ENCODE results near the gene BLVRA.
"Not testable (repeated sequence)": the region's sequence is repeated elsewhere in the genome, so short reads cannot be mapped to it uniquely, and the experiment has no call there.

Gene BLVRA

DNA sequence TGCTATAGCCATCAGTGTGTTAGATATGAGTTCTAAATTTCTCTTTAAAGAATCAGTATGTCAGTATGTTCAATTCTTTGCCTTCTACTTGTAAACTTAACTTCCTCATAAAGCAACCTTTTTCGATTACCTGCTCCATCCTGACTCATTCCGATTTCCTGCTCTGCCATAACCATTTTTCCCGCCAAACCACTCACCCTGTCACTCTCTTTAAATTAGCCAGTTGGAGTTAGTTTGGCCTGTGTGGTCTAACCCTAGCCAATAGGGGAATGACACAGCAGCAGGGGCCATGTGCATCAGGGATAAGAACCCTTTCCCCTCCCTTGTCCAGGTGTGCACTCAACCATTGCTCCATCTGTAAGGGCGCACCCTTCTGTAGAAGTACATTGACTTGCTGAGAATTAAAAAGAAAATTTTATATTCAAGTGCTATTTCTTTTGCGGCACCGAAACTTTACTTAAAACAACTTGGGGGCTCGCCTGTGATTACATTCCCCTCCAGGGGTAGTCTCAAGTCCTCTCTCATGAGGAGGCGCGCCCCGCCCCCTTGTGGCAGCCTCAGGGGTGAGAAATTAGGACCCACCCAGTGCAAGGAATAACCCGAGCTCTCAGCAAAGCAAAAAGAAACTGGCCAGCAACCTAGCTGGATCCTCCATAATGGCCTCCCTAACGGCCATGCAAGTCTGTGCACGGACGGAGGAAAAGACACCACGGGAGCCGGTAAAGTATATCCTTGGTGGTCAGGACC, 51.9 kb downstream of the BLVRA start:
- peak in 3 of 5 experiments; percentile 17 to 33 (median 28) for DNase-seq

DNA sequence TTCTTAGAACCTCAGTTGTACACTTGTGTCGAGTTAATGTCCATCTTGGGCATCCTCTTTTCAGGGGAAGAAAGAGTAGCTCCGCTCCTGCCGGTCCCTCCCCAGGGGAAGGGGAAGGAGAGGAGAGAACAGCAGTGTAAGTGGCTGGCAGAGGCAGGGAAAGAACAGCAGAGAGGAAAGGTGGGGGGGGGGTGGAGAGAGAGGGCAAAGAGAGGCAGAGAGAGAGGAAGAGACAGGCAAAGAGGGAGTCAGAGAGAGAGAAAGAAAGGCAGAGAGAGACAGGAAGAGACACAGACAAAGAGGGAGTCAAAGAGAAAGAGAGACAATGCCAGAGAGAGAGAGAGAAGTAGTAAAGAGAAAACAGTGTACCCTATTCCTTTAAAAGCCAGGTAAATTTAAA, 56.9 kb downstream of the BLVRA start:
- no peak for DNase-seq

DNA sequence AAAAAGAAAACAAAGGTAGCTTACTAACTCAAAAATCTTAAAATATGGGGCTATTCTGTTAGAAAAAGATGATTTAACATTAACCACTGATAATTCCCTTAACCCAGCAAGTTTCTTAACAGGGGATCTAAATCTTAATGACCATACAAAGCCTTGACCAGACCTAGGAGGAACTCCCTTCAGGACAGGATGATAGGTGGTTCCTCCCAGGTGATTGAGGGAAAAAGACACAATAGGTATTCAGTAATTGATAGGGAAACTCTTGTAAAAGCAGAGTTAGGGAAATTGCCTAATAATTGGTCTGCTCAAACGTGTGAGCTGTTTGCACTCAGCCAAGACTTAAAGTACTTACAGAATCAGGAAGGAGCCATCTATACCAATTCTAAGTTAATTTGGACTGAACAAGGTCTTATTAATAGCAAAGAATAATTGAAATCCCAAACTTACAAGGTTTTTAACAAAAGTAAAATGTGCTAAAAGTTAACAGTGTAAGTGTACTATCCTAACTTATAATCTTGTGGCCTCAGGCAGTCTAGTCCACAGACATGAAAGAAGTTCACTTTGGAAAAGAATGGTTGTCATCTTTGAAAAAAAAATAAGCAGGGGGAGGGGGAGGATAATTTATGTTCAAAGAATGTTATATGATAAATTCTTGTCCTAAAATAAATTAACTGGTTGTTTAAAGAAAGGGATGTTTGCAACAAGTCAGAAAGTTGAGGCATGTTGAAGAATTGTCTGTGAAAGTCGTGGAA, 57.7 kb downstream of the BLVRA start:
- DNase-seq: not testable (repeated sequence)

DNA sequence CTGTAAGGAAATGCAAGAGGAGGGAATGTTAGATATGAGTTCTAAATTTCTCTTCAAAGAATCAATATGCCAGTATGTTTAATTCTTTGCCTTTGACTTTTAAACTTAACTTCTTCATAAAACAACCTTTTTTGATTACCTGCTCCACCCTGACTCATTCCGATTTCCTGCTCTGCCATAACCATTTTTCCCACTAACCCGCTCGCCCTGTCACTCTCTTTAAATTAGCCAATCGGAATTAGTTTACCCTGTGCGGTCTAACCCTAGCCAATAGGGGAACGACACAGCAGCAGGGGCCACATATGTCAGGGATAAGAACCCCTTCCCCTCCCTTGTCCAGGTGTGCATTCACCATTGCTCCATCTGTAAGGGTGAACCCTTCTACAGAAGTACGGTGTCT, 64.9 kb downstream of the BLVRA start:
- DNase-seq: not testable (repeated sequence)

DNA sequence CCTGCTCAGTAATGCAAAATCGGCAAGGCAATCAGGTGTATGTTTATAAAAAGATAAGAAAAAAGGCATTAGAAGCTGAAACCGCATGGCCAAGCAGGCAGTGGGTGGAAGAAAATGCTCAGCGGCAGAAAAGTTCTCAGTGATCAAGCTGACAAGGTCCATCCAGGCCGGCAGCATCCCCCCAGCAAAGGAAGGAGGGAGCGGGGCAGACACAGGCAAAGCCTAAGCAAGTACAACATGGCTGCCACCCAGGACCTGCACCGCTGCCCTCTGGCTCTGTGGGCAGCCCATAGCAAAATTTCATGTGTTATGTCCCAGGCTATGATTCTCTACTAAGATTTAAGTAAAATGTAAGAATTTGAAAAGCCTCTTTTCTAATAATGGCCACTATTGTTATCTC, 65.5 kb downstream of the BLVRA start:
- no peak for DNase-seq

DNA sequence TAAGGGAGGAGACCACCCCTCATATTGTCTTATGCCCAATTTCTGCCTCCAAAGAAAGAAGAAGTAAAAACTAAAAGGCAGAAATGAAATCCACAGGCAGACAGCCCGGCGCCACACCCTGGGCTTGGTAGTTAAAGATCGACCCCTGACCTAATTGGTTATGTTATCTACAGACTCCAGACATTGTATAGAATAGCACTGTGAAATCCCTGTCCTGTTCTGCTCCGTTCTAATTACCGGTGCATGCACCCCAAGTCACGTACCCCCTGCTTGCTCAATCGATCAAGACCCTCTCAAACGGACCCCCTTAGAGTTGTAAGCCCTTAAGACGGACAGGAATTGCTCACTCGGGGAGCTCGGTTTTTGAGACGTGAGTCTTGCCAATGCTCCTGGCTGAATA, 66.0 kb downstream of the BLVRA start:
- not testable (repeated sequence) for DNase-seq

DNA sequence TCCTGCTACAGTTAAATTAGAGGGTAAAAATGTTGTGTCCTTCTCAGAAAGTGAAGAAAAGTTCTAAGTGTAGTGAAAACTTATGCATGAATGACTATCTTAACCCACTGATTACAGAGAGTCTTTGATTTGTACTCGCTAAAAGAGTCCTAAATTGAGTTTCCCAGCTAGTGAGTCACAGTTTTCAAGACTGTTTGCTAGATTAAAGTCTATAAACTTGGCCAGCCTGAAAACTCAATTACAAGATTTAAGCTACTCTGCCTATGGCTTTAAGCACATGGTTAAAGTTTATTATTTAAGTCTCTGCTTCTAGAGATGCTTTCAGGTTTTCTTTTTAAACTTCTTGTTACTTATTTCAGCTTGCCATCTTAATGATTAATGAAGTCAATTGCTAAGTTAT, 66.5 kb downstream of the BLVRA start:
- no peak for DNase-seq

DNA sequence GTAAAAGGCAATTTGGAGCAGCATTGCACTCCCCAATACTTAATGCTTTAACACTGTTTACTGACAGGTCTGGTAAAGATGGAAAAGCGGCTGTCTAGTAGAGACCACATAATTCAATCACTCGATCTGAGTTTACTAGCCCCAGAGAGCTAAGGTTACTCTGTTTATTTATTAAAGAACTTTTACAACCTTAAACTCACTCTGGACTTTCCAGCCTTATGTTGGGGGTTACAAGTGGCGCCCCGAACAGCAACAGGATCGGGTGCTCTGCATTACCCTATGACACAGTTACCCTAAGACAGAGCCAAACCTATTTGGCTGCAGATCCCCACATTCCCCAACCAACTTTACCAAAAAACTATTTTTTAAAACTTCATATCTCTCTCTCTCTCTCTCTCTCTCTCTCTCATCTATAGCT, 66.9 kb downstream of the BLVRA start:
- DNase-seq: no peak

DNA sequence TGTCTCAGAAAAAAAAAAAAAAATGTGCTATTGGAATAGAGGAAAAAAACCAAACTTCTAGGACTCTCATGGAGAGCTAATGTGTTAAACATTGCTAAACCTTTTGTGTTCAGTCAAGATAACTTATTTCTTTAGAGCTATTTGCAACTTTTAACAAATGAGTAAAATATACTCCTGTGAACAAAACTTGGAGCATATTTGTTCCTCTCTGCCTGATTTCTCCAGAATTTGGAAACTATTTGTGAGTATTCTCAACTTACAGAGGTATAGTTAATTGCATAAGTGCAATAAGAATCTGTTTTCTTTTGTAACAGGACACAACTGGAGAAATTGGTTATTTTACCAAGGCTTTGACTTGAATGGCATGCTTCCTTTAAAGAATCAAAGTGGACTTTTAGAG, 72.4 kb downstream of the BLVRA start:
- DNase-seq: not testable (repeated sequence)

DNA sequence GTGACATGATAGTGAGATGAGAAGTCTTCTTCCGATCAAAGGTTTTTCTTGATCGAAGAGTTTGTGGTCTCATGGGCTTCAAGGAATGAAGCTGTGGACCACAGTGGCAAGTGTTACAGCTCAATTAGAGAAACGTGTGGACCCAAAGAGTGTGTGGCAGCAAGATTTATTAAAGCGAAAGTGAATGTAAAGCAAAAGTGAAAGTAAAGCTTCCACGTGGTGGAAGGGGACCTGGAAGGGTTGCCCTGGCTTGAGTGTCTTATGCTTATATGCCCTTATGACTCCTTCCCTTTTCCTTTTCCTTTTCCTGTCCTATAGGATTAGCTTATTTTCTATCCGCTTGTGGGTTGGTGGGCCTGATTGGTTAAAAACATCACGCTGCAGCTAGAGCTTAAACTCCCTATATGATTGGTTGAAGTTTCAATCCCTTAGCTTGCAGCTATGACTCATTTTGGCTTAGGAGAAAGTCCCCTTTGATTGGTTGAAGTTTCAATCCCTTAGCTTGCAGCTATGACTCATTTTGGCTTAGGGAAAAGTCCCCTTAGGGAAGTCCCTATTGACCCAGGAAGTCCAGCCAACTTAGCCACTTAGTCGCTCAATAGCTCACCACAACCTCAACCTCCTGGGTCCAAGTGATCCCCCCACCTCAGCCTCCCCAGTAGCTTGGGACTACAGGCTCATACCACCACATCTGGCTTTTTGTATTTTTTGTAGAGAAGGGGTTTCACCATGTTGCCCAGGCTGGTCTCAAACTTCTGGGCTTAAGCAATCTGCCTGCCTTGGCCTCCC, 76.2 kb downstream of the BLVRA start:
- peak in 3 of 5 experiments; percentile 13 to 83 (median 56) for DNase-seq

DNA sequence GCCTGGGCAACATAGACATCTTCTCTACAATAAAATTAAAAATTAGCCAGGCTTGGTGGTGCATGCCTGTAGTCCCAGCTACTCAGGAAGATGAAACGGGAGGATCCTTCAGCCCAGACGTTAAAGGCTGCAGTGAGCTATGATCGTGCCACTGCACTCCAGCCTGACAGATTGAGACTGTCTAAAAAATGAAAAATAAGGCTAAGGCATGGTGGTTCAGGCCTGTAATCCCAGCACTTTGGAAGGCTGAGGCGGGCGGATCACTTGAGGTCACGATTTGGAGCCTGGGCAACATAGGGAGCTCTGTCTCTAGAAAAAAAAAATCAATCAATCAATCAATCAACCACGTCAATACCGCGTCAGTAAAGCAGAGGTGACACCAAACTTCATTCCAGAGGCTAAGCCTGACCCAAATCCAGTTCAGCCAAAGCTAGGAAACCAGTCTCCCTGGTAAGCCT, 79.8 kb downstream of the BLVRA start:
- no peak for DNase-seq

DNA sequence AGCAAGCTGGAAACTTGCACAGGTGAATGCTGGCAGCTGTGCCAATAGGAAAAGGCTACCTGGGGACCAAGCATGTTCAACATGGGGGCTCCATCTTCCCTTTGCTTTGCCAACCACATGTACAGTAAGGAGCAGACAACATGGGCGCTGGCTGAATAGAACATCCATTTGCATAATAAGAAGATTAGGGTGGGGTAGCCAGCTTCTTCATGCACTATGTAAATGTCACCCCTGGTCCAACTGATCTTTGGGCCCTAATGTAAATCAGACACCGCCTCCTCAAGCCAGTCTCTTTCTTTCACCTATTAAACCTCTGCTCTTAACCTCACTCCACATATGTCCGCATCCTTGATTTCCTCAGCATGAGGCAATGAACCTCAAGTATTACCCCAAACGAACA, 84.8 kb downstream of the BLVRA start:
- DNase-seq: no peak

DNA sequence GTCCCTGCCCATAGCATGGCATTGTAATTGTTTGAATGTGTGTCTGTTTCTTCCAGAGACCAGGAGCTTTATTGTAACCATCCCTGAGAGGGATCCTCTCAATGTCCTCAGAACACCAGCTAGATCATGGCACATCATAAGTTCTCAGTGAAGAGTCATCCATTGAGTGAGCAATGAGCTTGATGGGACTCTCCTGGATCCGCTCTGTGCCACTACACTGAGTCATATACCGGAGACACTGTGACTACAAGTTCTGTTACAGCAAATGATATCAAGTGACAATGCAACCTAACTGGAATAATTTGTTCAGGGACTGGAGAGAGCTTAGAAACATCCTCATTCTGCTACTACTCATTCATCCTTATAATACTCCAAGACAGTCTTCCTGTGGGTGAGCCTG, 85.8 kb downstream of the BLVRA start:
- no peak for DNase-seq

DNA sequence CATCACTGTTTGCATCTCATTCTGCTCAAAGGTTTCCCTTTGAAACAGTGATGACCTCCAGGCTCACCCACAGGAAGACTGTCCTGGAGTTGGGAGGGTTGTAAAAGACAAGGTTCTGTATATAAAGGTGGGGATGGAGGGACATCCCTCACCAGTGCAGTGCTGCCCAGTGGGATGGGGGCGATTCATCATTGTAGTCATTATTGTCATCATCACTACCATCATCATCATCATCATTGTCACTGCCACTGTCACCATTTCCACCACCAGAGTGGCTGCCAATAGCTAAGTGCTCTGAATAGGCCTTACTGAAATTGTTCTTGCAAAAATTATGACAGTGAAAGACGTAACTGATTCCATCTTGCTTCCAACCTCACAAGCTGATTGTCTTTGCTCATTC, 86.2 kb downstream of the BLVRA start:
- DNase-seq: no peak

DNA sequence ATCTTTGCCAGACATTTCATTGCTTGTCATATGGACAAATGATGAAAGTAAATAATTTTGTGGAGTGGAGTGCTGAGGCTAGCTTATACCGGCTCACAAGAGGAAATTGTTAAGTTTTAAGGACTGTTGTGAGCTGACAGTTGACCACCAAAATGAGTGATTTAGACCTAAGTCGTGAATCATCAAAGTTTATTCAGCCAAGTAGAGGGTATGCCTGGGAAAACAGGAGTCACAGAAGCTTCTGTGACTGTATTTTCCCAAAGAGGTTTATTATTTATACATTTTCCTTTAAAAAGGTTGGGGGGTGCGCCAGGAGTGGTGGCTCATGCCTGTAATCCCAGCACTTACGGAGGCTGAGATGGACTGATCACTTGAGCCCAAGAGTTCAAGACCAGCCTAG, 89.0 kb downstream of the BLVRA start:
- DNase-seq: no peak

DNA sequence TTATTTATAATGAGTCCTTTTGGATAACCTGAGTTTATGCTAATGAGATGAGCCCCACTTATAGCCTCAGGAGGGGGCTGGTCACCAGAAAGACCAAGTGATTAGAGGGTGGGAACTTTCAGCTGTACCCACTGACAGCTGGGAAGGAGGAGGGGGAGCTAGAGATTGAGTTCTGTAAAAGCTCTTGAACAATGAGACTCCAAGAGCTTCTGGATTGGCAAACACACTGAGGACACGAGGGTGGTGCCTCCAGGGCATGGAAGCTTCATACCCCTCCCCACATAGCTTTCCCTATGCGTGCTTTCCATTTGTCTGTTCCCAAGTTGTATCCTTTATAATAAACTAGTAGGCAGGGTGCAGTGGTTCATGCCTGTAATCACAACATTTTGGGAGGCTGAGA, 90.6 kb downstream of the BLVRA start:
- no peak for DNase-seq

DNA sequence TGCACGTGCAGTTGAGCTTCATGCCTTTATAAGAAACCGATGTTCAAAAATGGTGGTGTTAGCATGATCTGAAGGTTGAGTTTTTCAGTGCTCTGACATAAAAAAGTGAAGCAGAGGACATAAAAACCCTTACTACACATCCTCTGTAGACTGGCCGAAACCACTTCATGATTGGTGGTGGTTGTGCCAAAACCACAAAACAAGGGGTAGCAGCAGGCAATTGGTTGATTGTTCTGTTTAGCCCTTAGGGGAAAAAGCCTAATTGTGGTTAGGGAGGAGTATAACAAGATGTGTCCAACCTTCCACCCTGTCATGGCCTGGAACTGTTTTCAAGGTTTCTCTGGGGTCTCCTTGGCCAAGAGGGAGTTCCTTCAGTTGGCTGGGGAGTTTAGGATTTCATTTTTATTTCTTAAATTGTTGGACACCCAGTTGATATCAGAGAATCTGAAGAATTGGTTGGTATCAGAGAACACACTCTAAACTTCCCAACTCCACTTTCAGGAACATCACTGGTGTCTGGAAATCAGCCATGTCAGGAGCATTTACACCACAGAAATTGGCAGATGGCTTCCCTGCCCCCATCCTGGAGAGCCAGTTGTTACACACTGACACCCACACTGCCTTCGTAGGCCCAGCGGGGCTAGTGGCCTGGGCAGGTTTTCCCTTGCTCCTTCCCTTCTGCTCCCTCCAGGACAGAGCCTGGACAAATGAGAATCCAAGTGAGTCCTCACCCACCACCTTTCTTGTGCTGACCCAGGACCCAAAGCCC, 92.1 kb downstream of the BLVRA start:
- no peak for DNase-seq

DNA sequence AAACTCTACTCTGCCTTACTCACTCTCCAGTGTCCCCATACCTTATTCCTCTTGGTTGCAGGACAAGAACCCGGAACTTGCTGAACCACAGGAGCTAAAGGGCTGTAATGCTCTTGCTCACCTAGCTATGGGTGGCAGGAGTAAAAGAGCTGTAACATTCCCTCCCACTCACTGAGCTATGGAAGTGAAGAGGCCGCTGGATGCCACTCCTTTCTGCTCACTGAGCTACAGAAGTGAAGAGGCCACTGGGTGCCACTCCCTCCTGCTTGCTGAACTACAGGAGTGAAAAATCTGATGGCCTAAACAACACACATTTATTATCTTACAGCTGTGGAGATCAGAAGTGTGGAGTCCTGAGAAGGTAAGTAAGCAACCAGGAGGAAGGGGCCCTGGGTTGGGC, 93.3 kb downstream of the BLVRA start:
- DNase-seq: no peak

DNA sequence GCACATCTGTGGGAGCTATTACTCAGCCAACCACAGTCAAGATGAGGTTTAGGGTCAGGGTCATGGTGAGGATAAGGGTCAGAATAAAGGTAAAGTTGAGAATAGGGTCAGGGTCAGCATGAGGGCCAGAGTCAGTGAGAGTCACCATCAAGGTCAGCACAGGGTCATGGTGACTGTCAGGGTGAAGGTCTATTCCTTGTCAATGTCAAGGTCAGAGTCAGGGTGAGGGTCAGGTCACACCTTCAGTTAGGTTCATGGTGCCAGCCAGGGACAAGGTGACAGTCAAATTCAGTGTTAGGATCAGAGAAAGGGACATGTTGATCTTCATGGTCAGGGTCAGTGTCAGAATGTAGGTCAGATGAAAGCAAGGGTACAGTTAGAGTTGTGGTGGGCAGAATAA, 96.7 kb downstream of the BLVRA start:
- DNase-seq: no peak

DNA sequence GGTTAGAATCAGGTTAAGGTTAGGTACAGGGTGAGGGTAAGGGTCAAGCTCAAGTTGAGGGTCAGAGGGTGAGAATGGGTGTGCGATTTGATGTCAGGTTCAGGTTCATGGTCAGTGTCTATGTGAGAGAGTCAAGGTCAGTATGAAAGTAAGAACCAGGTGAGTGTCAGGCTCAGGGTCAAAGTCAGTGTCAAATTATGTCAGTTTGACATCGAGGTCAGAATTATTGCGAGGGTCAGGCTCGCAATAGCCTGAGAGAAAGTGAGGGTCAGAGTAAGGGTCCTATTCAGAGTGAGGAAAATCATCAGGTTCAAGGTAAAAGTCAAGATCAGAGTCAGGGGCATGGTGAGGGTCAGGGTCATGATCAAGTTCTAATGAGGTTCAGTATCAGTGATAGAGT, 97.8 kb downstream of the BLVRA start:
- DNase-seq: no peak
